Stimulated activated CD8-positive, alpha-beta memory T cell treated with anti-CD3 and anti-CD28 coated beads, Interleukin-7, amount 100 ng/mL, for 1 hour (primary cell): ENCODE results near the gene THUMPD2.
A peak's percentile ranks its signal among the peaks of the same experiment; 100 is the strongest.
"Not testable (repeated sequence)": the region's sequence is repeated elsewhere in the genome, so short reads cannot be mapped to it uniquely, and the experiment has no call there.

Source experiments
- DNase-seq, 2 donors: peaks; one replicate each; pipeline ENCODE4 v3.0.0-alpha.2; 2020; ENCODE audit warnings: low read depth in 2 of 2

The THUMPD2 gene, protein sequence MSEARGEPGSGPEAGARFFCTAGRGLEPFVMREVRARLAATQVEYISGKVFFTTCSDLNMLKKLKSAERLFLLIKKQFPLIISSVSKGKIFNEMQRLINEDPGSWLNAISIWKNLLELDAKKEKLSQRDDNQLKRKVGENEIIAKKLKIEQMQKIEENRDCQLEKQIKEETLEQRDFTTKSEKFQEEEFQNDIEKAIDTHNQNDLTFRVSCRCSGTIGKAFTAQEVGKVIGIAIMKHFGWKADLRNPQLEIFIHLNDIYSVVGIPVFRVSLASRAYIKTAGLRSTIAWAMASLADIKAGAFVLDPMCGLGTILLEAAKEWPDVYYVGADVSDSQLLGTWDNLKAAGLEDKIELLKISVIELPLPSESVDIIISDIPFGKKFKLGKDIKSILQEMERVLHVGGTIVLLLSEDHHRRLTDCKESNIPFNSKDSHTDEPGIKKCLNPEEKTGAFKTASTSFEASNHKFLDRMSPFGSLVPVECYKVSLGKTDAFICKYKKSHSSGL

DNA sequence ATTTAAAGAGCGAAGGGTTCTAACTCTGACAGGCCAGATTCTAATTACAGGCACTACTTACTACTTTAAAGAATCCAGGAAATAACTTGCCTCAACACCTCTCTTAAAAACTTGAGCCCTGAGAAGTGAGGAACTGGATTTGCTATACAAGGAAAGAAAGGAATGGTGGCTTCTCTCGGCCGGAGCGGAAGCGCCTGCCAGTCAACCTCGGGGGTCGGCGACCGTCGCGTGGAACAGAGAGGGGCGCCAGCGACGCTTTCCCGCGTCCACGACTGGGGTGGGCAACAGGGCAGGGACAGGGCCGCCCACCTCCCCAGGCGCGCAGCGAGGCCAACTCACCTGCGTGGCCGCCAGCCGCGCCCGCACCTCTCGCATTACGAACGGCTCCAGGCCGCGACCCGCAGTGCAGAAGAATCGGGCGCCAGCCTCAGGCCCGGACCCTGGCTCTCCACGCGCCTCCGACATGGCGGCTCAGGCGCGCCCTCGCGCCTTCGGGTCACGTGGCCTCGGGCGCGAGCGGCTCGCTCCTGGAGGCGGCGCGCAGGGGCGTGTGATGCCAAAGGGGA, at the start of gene THUMPD2:
TSS of gene THUMPD2 (minus strand) at position 484 of the 566 bp plus-strand sequence. CDS start at position 465, 19 bp downstream.
- DNase-seq = peak; percentile 15 to 22

DNA sequence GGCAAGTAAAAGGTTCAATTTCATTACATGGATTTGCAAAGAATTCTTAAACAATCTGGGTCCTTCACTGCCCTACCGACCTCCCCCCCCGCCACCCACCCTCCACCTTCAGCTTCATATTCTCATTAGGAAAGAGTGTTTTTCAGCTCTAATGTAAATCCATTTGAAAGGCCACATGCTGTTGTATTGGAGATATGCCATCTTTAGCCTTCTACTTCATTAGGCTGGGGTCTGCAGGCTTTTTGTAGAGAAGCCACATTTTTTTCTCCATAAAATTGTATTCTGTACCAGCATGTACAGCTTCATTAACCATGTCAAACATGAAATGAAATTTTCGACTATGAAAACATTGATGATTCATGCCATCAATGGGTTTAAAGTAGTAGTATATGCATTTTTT, 42.8 kb upstream of the THUMPD2 start:
- no peak for DNase-seq

DNA sequence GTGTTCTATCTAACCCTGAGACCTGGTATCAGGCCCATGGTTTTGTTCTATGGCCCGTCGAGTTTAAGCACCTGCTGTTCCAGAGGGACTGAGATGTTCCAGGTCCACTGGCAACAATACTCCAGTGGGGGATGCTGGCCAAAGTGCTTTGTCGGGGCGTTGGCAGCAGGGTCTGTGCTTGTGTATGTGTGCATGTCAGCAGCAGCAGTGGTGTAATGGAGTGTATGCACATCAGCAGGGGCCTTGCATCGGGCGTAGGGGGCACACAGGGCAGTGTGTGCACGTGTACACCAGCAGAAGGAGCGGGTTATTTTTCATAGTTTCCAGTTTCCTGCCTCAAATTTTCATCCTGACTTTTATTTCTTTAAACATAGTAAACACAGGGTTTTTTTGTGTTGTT, 37.8 kb upstream of the THUMPD2 start:
- DNase-seq = no peak

DNA sequence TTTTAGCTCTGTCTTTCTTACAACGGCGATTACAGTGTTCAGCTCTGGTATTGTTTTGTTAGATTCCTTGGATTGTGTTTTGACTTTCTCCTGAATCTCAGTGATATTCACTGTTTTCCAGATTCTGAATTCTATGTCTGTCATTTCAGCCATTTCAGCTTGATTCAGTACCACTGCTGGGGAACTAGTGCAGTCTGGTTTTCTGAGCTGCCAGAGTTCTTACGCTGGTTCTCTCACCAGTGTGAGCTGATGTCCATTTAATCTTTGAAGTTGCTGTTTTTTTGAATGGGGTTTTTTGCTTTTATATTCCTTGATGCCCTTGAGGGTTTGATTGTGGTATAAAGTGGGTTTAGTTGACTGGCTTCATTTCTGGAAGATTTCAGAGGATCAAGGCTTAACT, 37.4 kb upstream of the THUMPD2 start:
- DNase-seq = no peak

DNA sequence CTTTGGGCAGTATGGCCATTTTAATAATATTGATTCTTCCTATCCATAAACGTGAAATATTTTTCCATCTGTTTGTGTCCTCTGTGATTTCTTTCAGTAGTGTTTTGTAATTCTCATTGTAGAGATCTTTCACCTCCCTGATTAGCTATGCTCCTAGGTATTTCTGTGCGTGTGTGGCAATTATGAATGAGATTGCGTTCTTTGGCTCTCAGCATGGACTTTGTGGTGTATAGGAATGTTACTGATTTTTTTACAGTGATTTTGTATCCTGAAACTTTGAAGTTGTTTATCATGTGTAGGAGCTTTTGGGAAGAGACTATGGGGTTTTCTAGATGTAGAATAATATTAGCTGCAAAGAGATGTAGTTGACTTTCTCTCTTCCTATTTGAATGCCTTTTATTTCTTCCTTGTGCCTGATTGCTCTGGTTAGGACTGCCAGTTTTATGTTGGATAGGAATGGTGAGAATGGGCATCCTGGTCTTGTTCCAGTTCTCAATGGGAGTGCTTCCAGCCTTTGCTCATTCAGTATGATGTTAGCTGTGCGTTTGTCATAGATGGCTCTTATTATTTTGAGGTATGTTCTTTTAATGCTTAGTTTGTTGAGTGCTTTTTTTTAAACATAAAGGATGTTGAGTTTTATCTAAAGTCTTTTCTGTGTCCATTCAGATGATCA, 27.0 kb upstream of the THUMPD2 start:
- DNase-seq = no peak

DNA sequence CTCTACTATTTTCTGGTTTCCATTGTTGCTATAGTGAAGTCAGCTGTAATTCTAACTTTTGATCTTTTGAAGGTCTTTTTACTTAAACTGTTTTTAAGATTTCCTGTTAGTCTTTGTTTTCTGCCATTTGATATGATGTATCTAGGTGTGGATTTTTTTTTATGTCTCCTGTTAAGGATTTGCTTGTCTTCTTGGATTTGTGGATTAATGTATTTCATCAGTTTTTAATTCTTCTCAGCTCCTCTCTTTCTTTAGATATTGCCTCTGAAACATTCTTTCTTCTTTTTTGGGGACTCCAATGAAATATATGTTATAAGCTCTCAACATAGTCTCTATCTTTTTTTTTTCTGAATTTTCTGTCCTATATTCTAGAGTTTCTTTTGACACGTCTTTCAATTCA, 24.8 kb upstream of the THUMPD2 start:
- DNase-seq = no peak

DNA sequence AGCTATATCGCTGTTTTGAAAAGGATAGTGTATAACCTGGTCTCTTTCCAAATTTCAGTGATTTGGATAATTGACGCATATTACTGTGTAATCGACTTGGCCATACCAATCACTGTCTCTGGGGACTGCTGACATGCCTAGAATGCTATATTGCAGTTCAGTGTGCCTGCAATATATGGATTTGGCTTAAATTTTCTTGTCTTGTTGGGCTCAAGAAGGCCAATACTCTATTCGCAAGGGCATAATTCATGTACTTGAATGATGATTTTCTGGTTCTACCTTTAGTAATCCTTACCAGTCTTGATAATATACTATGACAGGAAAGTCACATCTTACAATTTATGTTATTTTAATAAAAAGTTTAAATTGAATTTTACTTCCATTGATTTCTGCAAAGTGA, 21.7 kb upstream of the THUMPD2 start:
- no peak for DNase-seq

DNA sequence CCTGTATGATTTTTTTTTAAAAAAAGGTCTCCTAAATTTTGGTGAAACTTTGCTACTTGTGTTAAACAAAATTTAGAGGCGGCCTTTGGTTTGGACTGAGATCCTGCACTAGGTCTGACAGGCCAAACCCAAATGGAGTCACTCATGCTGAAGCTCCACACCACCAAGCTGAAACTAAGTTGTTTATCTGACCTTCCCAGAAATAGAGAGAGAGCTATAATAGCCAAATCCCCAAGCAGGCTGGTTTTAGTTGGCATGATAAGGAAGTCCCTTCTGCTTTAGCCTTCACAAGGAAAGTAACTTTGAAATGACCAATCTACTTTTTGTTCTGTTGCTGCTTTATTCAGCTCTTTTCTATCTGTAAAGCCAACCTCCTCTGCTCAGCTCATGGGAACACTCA, 17.1 kb upstream of the THUMPD2 start:
- DNase-seq = no peak

DNA sequence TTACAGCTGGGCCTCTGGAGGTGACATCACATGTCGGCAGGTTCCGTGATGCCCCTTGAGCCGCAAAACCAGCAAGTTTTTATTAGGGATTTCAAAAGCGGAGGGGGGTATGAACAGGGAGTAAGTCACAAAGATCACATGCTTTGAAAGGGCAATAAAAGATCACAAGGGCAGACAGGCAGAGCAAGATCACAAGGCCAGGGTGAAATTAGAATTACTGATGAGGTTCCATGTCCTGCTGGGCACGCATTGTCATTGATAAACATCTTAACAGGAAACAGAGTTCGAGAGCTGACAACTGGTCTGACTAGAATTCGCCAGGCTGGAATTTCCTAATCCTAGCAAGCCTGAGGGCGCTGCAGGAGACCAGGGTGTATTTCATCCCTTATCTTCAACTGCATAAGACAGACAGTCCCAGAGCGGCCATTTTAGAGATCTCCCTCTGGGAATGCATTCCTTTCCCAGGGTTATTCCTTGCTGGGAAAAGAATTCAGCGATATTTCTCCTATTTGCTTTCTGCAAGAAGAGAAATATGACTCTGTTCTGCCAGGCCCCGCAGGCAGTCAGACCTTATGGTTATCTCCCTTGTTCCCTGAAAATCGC, 11.3 kb upstream of the THUMPD2 start:
- not testable (repeated sequence) for DNase-seq

DNA sequence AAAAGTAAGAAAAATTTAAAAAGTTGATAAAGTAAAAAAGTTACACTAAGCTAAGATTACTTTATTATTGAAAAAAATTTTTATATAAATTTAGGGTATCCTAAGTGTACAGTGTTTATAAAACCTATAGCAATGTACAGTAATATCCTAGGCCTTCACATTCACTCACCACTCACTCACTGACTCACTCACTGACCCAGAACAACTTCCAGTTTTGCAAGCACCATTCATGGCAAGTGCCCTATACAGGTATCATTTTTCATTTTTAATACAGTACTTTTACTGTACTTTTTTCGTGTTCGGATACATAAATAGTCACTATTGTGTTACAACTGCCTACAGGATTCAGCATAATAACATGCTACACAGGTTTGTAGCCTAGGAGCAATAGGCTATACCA, 8.9 kb upstream of the THUMPD2 start:
- DNase-seq = no peak

DNA sequence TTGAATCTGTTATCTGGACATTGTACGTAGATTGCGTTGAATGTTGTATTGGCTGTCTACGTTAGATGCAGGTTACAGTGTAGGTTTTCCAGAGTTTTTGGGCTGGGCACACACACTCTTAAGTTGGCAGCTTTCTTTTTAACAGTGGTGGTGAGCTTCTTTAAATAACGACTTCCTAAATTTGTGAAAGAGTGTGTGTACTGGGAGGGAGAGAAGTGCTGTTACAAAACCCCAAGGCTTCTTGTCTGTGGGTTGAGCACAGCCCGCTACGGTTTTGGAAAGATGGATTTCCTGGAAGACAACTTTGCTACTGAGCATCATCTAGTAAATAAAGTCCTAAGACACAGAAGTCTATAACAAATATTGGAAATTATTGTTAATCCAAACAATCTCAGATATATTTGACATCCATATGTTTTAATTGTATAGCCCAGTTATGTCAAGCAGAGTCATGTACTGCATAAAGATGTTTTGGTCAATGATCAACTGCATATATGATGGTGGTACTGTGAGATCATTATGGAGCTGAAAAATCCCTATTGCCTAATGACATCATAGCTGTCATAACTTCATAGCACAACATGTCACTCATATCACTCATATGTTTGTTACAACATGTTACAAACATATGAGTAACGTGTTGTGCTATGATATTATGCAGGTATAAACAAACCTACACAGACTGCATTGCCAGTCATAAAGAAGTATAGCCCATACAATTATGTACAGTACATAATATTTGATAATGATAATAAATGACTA, 7.9 kb upstream of the THUMPD2 start:
- no peak for DNase-seq

DNA sequence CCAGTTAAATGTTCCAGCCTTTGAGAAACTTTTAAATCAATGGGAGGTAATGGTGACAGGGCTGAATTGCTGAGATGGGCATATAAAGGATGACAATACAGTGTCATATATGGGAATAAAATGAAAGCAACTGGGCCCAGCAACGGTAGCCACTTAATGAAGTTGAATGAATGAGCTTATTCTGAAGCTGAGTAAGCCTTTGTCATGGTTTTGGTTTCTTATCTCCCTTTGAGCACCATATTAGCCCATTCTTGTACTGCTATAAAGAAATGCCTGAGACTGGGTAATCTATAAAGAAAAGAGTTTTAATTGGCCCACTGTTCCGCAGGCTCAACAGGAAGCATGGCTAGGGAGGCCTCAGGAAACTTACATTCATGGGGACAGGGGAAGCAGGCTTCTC, 3.5 kb upstream of the THUMPD2 start:
- DNase-seq = no peak

DNA sequence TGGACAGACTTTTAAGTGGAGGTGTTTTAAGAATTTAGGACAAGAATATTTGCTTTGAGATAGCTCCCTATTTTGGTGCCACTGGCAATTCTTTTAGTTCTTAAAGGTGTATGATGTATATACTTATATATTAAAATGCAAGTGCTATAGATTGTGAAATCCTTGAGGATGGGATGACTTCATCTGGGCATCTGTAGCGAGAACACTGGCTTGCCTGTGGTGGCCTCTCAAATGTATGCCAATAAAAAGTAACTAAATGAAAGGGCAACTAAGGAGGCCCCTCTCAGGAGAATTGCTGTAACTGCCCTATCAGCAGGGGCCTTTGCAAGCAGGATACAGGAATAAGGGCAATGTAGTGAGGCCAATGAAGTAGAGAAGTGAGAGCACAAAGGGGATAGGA, 2.6 kb upstream of the THUMPD2 start:
- DNase-seq = no peak

DNA sequence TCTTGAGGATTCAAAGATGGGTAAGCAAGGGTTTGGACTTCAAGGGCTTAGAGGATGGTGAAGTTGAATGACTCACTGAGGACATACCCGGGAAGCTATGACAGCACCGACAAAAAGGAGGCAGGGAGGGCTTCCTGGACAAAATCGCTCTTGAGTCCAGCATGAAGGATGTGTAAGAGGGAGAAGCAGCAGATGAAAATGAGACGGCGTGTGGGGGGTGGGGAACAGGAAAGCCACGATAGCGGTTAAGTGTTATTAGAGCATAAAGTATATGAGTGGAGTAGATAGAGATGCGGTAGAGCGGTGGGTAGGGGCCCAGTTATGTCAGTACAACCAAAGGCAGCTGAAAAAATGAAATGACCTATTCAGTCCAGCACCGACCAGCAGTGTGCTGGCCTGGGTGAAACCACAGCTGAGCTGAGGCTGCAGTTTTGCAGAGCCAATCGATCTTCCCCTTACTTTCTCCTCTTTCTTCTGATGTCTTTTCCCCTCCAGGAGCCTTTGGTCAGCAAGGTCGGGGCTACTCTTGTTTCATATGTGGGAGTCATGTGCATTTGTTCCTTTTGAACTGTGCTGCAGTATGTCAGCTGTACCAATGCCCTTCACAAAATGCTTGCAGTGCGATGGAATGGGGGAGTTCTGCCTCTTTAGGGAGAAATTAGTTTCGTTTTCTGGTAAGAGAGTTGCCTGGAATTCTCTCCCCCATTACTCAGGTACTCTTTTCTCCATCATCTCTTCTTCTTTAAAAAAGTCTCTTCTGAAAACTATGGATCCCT, 2.0 kb upstream of the THUMPD2 start:
- DNase-seq = no peak

DNA sequence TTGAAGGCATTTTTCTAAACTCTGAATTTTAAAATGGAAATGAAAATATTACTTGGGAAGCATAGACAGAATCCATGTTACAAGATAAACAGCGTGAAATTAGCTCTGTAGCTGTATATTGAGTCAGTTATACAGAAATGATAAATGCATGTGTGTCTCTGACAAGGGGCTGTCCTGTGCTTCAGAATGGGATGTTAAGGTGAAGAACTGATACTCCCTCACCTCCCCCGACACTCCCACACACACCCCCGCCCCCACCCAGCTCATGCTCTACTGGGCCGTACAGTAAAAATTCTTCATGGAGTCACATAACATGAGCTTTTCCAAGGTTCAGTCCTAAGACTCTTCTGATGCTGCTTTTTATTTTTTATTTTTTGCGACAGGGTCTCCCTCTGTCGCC, 869 bp upstream of the THUMPD2 start:
- DNase-seq = no peak

DNA sequence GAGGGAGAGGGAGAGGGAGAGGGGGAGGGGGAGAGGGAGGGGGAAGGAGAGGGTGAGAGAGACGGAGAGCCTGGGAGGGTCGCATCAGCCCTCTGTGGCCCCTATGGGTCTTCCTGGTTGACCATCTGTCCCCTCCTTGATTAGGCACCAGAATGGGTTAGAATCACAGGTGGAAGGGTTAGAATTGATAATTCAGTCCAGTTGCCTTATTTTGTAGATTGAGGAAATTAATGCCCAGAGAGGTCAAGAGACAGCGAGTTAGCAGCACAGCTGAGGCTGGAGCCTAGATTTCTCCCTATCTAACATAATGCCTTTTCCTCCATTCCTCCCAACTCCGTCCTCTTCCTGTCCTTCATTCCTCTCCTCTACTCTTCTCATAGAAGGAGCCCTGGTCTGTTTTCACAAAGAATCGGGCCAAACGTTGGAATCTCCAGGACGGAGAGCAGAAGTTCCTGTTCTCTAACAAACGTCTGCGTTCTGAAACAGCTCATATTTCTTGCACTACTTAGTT, 338 bp upstream of the THUMPD2 start:
- DNase-seq = no peak

DNA sequence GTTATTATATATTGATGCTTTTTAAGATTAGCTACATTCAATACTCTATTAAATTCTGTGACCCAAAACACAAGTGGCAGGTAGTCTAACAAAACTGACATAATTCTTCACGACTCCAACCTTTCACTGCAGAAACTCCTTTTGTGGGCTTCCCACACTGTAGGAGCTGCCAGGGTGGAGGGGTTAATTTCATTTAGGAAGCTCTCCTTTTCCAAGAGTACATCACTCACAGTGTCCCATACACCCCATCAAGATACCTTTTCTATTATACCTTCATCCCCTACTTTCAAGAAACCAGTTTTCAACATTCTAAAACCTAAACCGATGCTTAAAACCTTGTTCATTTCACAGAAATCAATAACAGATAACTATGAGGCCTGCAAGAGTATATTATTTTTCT, 825 bp downstream of the THUMPD2 start:
- DNase-seq = no peak

DNA sequence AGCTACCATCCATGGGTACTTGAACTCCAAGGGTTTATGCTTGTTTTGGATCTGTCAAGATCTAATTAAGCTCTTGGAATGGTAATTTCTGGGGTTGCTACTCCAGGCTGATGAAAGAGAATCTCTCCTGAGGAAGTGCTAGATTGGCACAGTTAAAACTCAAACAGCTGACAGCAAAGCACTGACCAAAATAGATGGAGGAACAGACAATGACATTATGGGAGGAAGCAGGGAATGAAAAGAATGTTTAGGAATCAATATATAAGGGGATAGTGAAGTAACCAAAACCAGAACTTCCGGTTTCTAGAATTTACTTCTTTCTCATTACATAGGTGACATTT, 6.3 kb downstream of the THUMPD2 start:
- no peak for DNase-seq

DNA sequence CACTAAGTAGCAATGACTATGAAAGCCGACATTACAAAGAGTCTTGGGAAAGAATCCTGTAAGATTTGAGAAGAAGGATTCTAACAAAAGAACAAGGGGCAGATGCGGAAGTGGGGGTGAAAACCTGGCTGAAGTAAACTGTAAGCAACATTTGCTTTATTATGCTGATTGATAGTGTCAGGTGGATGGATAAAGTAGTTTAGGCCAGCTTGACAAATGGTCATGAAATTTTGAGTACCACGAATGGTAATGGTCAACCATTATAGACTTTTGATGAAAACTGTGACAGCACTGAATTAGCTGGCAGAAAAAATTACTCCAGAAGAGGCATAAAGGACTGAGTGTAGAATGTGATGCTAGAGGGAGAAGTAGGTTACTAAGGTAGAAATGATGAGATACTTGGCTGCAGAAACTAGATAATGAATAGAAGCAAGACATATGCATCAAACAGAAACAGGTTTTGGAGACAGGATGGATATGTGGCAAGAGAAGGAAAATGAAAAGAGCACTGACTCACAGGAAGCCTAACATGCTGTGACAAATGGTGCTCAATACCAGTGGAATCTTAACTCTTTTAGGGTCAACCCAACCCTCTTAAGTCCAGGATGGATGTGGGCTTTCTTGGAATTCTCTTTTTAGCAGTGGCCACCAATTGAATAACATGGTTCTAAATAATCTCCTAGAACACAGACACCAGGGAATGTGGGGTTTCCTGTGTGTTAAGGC, 6.8 kb downstream of the THUMPD2 start:
- no peak for DNase-seq

DNA sequence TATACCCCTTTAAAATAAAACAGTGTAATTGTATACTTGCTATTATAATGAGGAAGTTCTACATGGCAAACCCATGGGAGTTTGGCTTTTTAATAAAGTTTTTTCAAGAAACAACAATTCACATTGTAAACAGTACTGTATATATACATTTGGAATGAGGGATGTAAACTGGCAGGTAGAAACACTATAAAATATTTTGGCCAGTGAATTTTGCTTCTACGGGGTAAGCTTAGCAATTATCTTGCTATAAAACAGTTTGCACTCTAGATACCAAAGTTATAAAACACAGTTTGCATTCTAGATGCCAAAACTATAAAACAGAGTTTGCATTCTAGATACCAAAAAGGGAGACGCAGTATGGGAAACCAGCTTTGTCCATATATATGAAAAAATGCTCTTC, 16.6 kb downstream of the THUMPD2 start:
- DNase-seq = no peak
